ENCODE data around the gene RSAD1.

- TF ChIP-seq CTCF (IDR thresholded peaks at IDR 0.05) (no peak), POLR2A (IDR thresholded peaks at IDR 0.05) (no peak)
Measured at GRCh38 chr17:50535407-50535806, 56.7 kb downstream of the RSAD1 start.

Measured in body of pancreas (tissue), 4 donors.